ENCODE data around the gene PCAT7. TPM values are rescaled to one million over a fixed set of nuclear protein-coding genes. Genes with fewer than 3 reads are reported as not detected.
"Not testable (repeated sequence)": the region's sequence is repeated elsewhere in the genome, so short reads cannot be mapped to it uniquely, and the experiment has no call there.

PCAT7 gene
- polyA plus RNA-seq, 1 of the 3 experiments (the other 2 are of a cell fraction): not detected

GRCh38 chr9:94538908-94539307 lies 16.0 kb upstream of the PCAT7 start:
- Histone ChIP-seq H3K4me1 (ENCODE audit: control insufficient read depth in 1 of 2, insufficient read depth in 2 of 2, low read depth in 1 of 2, low read length in 1 of 2) (no peaks in the 10 kb centered on the region), H3K9me3 (no peaks in the 10 kb centered on the region), H3K9ac (no peak overlapping the region), H3K36me3 (replicated peaks in 1 of 2; ENCODE audit: control insufficient read depth in 1 of 2, insufficient read depth in 2 of 2, low read length in 1 of 2) (no peaks in the 10 kb centered on the region), H3F3A (replicated peaks; ENCODE audit: insufficient read depth) (no peaks in the 10 kb centered on the region), H3K79me2 (ENCODE audit: insufficient read depth) (no peaks in the 10 kb centered on the region), H4K20me1 (ENCODE audit: insufficient read depth) (no peaks in the 10 kb centered on the region), H3K9me2 (no peaks in the 10 kb centered on the region), H3K27ac (ENCODE audit: low read depth in 2 of 2, low read length in 1 of 2) (no peak overlapping the region), H3K27me3 (ENCODE audit: insufficient read depth) (no peaks in the 10 kb centered on the region), H3K4me2 (no peak overlapping the region), H3K4me3 (ENCODE audit: low read depth in 2 of 2, low read length in 1 of 2) (no peak overlapping the region), H2AFZ (ENCODE audit: low read depth) (no peak overlapping the region)
- ChIA-PET POLR2A (no interaction called here), CTCF (no interaction called here)
- no peak for DNase-seq
- WGBS (ENCODE audit: low lambda C conversion rate): 60% methylated on average over 4 of the region's 4 CpGs
- no peak for TF ChIP-seq PBX3 (IDR thresholded peaks at IDR 0.05)
- TF ChIP-seq SMC3 (IDR thresholded peaks at IDR 0.05; ENCODE audit: low read depth, low read length): no peak
- no peak for TF ChIP-seq NFIC (IDR thresholded peaks at IDR 0.05; ENCODE audit: borderline replicate concordance)
- TF ChIP-seq GABPA (IDR thresholded peaks at IDR 0.05; ENCODE audit: low read depth): no peak
- no peak for TF ChIP-seq CHD2 (IDR thresholded peaks at IDR 0.05; ENCODE audit: low read length, partially characterized antibody)
- TF ChIP-seq JUND (IDR thresholded peaks at IDR 0.05): no peak
- TF ChIP-seq MAX (IDR thresholded peaks at IDR 0.05; ENCODE audit: low read depth): no peak
- TF ChIP-seq CTCF (IDR thresholded peaks at IDR 0.05): no peak
- TF ChIP-seq RFX5 (IDR thresholded peaks at IDR 0.05; ENCODE audit: low read length): no peak

- H3K9me2 ChIP-seq; H3K4me2 ChIP-seq; POLR2A ChIA-PET; H3K36me3 ChIP-seq (replicated peaks in 1 of 2; ENCODE audit: control insufficient read depth in 1 of 2, insufficient read depth in 2 of 2, low read length in 1 of 2); H3K79me2 ChIP-seq (ENCODE audit: insufficient read depth); H3F3A ChIP-seq (replicated peaks; ENCODE audit: insufficient read depth); H3K27ac ChIP-seq (ENCODE audit: low read depth in 2 of 2, low read length in 1 of 2); H3K9me3 ChIP-seq; CTCF ChIA-PET; H3K9ac ChIP-seq; H3K4me1 ChIP-seq (ENCODE audit: control insufficient read depth in 1 of 2, insufficient read depth in 2 of 2, low read depth in 1 of 2, low read length in 1 of 2); H2AFZ ChIP-seq (ENCODE audit: low read depth); DNase-seq; H3K27me3 ChIP-seq (ENCODE audit: insufficient read depth); H3K4me3 ChIP-seq (ENCODE audit: low read depth in 2 of 2, low read length in 1 of 2); H4K20me1 ChIP-seq (ENCODE audit: insufficient read depth): not testable (repeated sequence)
- WGBS (ENCODE audit: low lambda C conversion rate): 53% methylated on average over 3 of the region's 5 CpGs
Measured at GRCh38 chr9:94544335-94544734, 10.5 kb upstream of the PCAT7 start.

- TF ChIP-seq EZH2phosphoT487 (IDR thresholded peaks at IDR 0.05; ENCODE audit: borderline replicate concordance, low read depth) (no peak), YY1 (IDR thresholded peaks at IDR 0.05; ENCODE audit: low read depth) (no peak), GATA2 (CRISPR knock-in tag; IDR thresholded peaks at IDR 0.05) (no peak), ELF1 (IDR thresholded peaks at IDR 0.05) (no peak), SMC3 (IDR thresholded peaks at IDR 0.05; ENCODE audit: low read depth, low read length) (no peak), USF2 (IDR thresholded peaks at IDR 0.05; ENCODE audit: borderline replicate concordance, low read depth, low read length) (no peak), FOXM1 (IDR thresholded peaks at IDR 0.05; ENCODE audit: low read depth) (no peak), TAF1 (IDR thresholded peaks at IDR 0.05; ENCODE audit: borderline replicate concordance, low read depth, low read length) (no peak), MEF2A (IDR thresholded peaks at IDR 0.05; ENCODE audit: borderline replicate concordance, low read depth) (no peak), USF1 (IDR thresholded peaks at IDR 0.05; ENCODE audit: borderline replicate concordance, low read depth) (no peak), RXRA (IDR thresholded peaks at IDR 0.05; ENCODE audit: borderline replicate concordance, low read depth) (no peak), TCF12 (IDR thresholded peaks at IDR 0.05) (no peak)
- no peak for DNase-seq
- no peak overlapping the region for H3K4me3 ChIP-seq (ENCODE audit: low read depth in 2 of 2, low read length in 1 of 2)
- POLR2A ChIA-PET: no interaction called here
- WGBS (ENCODE audit: low lambda C conversion rate): 32% methylated on average over 1 of the region's 1 CpG
- no peaks in the 10 kb centered on the region for H3K27me3 ChIP-seq (ENCODE audit: insufficient read depth)
- H3K4me2 ChIP-seq: no peak overlapping the region
- no peaks in the 10 kb centered on the region for H4K20me1 ChIP-seq (ENCODE audit: insufficient read depth)
- no peaks in the 10 kb centered on the region for H3K9me2 ChIP-seq
- H3F3A ChIP-seq (replicated peaks; ENCODE audit: insufficient read depth): no peaks in the 10 kb centered on the region
- no peak overlapping the region for H2AFZ ChIP-seq (ENCODE audit: low read depth)
- H3K4me1 ChIP-seq (ENCODE audit: control insufficient read depth in 1 of 2, insufficient read depth in 2 of 2, low read depth in 1 of 2, low read length in 1 of 2): no peaks in the 10 kb centered on the region
- no peak overlapping the region for H3K9ac ChIP-seq
- CTCF ChIA-PET: interaction anchor here (1.0 kb wide), 1 partner anchor 17 kb away, joined by 3 read pairs; no protein-coding TSS in a partner anchor
- H3K9me3 ChIP-seq: no peaks in the 10 kb centered on the region
- H3K27ac ChIP-seq (ENCODE audit: low read depth in 2 of 2, low read length in 1 of 2): no peak overlapping the region
- no peaks in the 10 kb centered on the region for H3K36me3 ChIP-seq (replicated peaks in 1 of 2; ENCODE audit: control insufficient read depth in 1 of 2, insufficient read depth in 2 of 2, low read length in 1 of 2)
- no peaks in the 10 kb centered on the region for H3K79me2 ChIP-seq (ENCODE audit: insufficient read depth)
Measured at GRCh38 chr9:94545940-94546339, 8.9 kb upstream of the PCAT7 start.
